ENCODE measurements around the gene B4GALT2.

B4GALT2 gene

GRCh38 chr1:44013949-44014348 lies 34.9 kb downstream of the B4GALT2 start:
- Histone ChIP-seq H3K4me1 (ENCODE audit: insufficient read depth, low read length) (no peaks in the 10 kb centered on the region), H3K9ac (ENCODE audit: low read depth, low read length) (no peak overlapping the region), H3K4me3 (ENCODE audit: low read depth in 1 of 2, low read length in 2 of 2) (no peak overlapping the region), H3K79me2 (ENCODE audit: insufficient read depth, low read length) (no peaks in the 10 kb centered on the region), H3K27ac (ENCODE audit: low read length) (no peak overlapping the region), H3K9me3 (ENCODE audit: insufficient read depth, low read length, severe bottlenecking) (no peaks in the 10 kb centered on the region), H3K36me3 (ENCODE audit: insufficient read depth, low read length) (no peaks in the 10 kb centered on the region), H3K4me2 (ENCODE audit: insufficient read depth, low read length) (no peak overlapping the region), H4K20me1 (ENCODE audit: insufficient read depth, low read length) (no peaks in the 10 kb centered on the region), H2AFZ (ENCODE audit: low read depth, low read length) (no peak overlapping the region), H3K27me3 (ENCODE audit: insufficient read depth, low read length, poor library complexity) (no peaks in the 10 kb centered on the region)
- no peak for DNase-seq
- no peak for TF ChIP-seq EZH2 (IDR thresholded peaks at IDR 0.05; ENCODE audit: borderline replicate concordance, low read depth, low read length, severe bottlenecking)
- no peak for TF ChIP-seq CTCF (IDR thresholded peaks at IDR 0.05; ENCODE audit: borderline replicate concordance, extremely low read depth, low read length, poor library complexity, severe bottlenecking)
- no peak for ATAC-seq (ENCODE audit: insufficient read depth, low read depth)

- Histone ChIP-seq H3K9ac (ENCODE audit: low read depth, low read length) (no peak overlapping the region), H3K9me3 (ENCODE audit: insufficient read depth, low read length, severe bottlenecking) (no peaks in the 10 kb centered on the region), H3K27me3 (ENCODE audit: insufficient read depth, low read length, poor library complexity) (no peaks in the 10 kb centered on the region), H3K4me2 (ENCODE audit: insufficient read depth, low read length) (no peak overlapping the region), H3K4me3 (ENCODE audit: low read depth in 1 of 2, low read length in 2 of 2) (no peak overlapping the region), H4K20me1 (ENCODE audit: insufficient read depth, low read length) (no peaks in the 10 kb centered on the region), H3K36me3 (ENCODE audit: insufficient read depth, low read length) (no peaks in the 10 kb centered on the region), H3K27ac (ENCODE audit: low read length) (no peak overlapping the region), H3K79me2 (ENCODE audit: insufficient read depth, low read length) (no peaks in the 10 kb centered on the region), H3K4me1 (ENCODE audit: insufficient read depth, low read length) (no peaks in the 10 kb centered on the region), H2AFZ (ENCODE audit: low read depth, low read length) (no peak overlapping the region)
- ATAC-seq (ENCODE audit: insufficient read depth, low read depth) (no peak), DNase-seq (no peak)
- no peak for TF ChIP-seq EZH2 (IDR thresholded peaks at IDR 0.05; ENCODE audit: borderline replicate concordance, low read depth, low read length, severe bottlenecking)
- no peak for TF ChIP-seq CTCF (IDR thresholded peaks at IDR 0.05; ENCODE audit: borderline replicate concordance, extremely low read depth, low read length, poor library complexity, severe bottlenecking)
These were observed 35.5 kb downstream of the B4GALT2 start for GRCh38 chr1:44014365-44015104.

GRCh38 chr1:44015206-44015605 lies 36.2 kb downstream of the B4GALT2 start:
- TF ChIP-seq EZH2 (IDR thresholded peaks at IDR 0.05; ENCODE audit: borderline replicate concordance, low read depth, low read length, severe bottlenecking) (no peak), CTCF (IDR thresholded peaks at IDR 0.05; ENCODE audit: borderline replicate concordance, extremely low read depth, low read length, poor library complexity, severe bottlenecking) (no peak)
- Histone ChIP-seq H4K20me1 (ENCODE audit: insufficient read depth, low read length) (no peaks in the 10 kb centered on the region), H3K9ac (ENCODE audit: low read depth, low read length) (no peak overlapping the region), H3K9me3 (ENCODE audit: insufficient read depth, low read length, severe bottlenecking) (no peaks in the 10 kb centered on the region), H3K4me3 (ENCODE audit: low read depth in 1 of 2, low read length in 2 of 2) (no peak overlapping the region), H3K79me2 (ENCODE audit: insufficient read depth, low read length) (no peaks in the 10 kb centered on the region), H2AFZ (ENCODE audit: low read depth, low read length) (no peak overlapping the region), H3K36me3 (ENCODE audit: insufficient read depth, low read length) (no peaks in the 10 kb centered on the region), H3K27ac (ENCODE audit: low read length) (no peak overlapping the region), H3K27me3 (ENCODE audit: insufficient read depth, low read length, poor library complexity) (no peaks in the 10 kb centered on the region), H3K4me2 (ENCODE audit: insufficient read depth, low read length) (no peak overlapping the region), H3K4me1 (ENCODE audit: insufficient read depth, low read length) (no peaks in the 10 kb centered on the region)
- no peak for ATAC-seq (ENCODE audit: insufficient read depth, low read depth)
- DNase-seq = no peak

Measured in DND-41 (cell line).